DND-41 (cell line): ENCODE data around the gene HEATR3.
A peak's percentile ranks its signal among the peaks of the same experiment; 100 is the strongest.

Experiments
- ATAC-seq: fragments of 200-7000 bp; cut with Tn5 transposase; 3 replicates; pipeline ENCODE4 v1.9.1; 2021; ENCODE audit warnings: low read depth; ENCODE audit not compliant: insufficient read depth
- DNase-seq: peaks from one replicate; pipeline ENCODE4 v3.0.0-alpha.2; 2020
- H2AFZ ChIP-seq: 2 replicates; pipeline ENCODE4 v1.6.0; 2012; ENCODE audit warnings: low read depth, low read length
- H3K27ac ChIP-seq: 2 replicates; pipeline ENCODE4 v1.5.1; 2012; ENCODE audit warnings: low read length, inconsistent platforms
- H3K27me3 ChIP-seq: fragments of 200-600 bp; sonication (generic); 2 replicates; pipeline ENCODE4 v1.6.0; 2012; ENCODE audit warnings: low read length, mild to moderate bottlenecking, inconsistent platforms; ENCODE audit not compliant: insufficient read depth, poor library complexity
- H3K36me3 ChIP-seq: 2 replicates; pipeline ENCODE4 v1.5.1; 2012; ENCODE audit warnings: low read length, inconsistent platforms; ENCODE audit not compliant: insufficient read depth
- H3K4me1 ChIP-seq: 2 replicates; pipeline ENCODE4 v1.5.1; 2012; ENCODE audit warnings: mild to moderate bottlenecking, low read length; ENCODE audit not compliant: insufficient read depth
- H3K4me2 ChIP-seq: 2 replicates; pipeline ENCODE4 v1.6.0; 2012; ENCODE audit warnings: mild to moderate bottlenecking, moderate library complexity, low read length, inconsistent platforms; ENCODE audit not compliant: insufficient read depth
- H3K4me3 ChIP-seq, 2 experiments: fragments of 200-600 bp in 1 of 2; shearing (Covaris generic) in 1 of 2; 2 replicates each; pipeline ENCODE4 v1.5.1; 2012 to 2016; ENCODE audit warnings: inconsistent platforms in 2 of 2, low read length in 2 of 2, mild to moderate bottlenecking in 2 of 2, low read depth in 1 of 2, moderate library complexity in 1 of 2
- H3K79me2 ChIP-seq: 2 replicates; pipeline ENCODE4 v1.6.0; 2012; ENCODE audit warnings: low read length, inconsistent platforms; ENCODE audit not compliant: insufficient read depth
- H3K9ac ChIP-seq: 2 replicates; pipeline ENCODE4 v1.6.0; 2012; ENCODE audit warnings: low read depth, mild to moderate bottlenecking, inconsistent platforms, low read length, moderate library complexity
- H3K9me3 ChIP-seq: 2 replicates; pipeline ENCODE4 v1.5.1; 2012; ENCODE audit warnings: low read length, moderate library complexity, mild to moderate bottlenecking, inconsistent platforms; ENCODE audit not compliant: insufficient read depth, severe bottlenecking
- H4K20me1 ChIP-seq: 2 replicates; pipeline ENCODE4 v1.6.0; 2012; ENCODE audit warnings: low read length; ENCODE audit not compliant: insufficient read depth
- CTCF ChIP-seq: IDR thresholded peaks from 2 replicates; pipeline ENCODE4 v1.5.1; 2012; ENCODE audit warnings: borderline replicate concordance, low read length, moderate library complexity, mild to moderate bottlenecking; ENCODE audit not compliant: poor library complexity, severe bottlenecking; ENCODE audit errors: extremely low read depth
- EZH2 ChIP-seq: IDR thresholded peaks from 3 replicates; pipeline ENCODE4 v1.6.1; 2012; ENCODE audit warnings: borderline replicate concordance, low read depth, mild to moderate bottlenecking, moderate library complexity, low read length, inconsistent platforms; ENCODE audit not compliant: severe bottlenecking

Gene HEATR3, protein sequence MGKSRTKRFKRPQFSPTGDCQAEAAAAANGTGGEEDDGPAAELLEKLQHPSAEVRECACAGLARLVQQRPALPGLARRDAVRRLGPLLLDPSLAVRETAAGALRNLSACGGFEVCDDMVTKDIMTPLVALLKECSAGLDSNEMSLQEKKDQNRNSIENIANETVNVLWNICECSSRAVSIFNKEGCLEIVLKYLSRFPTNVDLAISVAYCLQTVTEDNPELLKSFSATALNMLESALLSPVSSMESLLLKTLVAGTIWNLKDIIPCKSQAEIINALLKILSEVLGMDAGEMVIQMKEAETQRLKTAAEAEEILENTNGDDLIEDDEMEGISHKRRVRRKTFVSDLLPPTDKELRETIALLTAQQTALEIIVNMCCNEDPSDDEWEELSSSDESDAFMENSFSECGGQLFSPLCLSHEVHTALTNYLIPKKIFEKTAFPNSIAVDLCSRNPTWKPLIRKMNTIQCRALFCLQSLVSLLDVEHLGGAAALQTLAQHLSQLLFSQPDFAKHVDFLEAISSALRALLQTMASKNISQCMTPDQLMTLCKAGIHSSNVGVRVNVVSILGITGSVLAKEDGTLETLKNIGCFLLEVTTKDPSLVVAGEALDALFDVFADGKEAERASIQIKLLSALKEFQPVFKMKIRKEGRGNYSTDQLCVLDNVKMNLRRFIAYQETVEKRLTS

GRCh38 chr16:50065624-50066481, at the start of gene HEATR3:
TSS of gene HEATR3 (plus strand) at chr16:50065970. CDS start at chr16:50066132, 162 bp downstream.
- peak within 1 kb of the TSS; percentile 95 for H3K27ac ChIP-seq
- H3K4me3 ChIP-seq, result peak within 1 kb of the TSS; percentile 62 to 97
- TF ChIP-seq EZH2 (no peak), CTCF (no peak)
- peak; percentile 97 for DNase-seq
- H3K9ac ChIP-seq, result peak within 1 kb of the TSS; percentile 89
- peak within 1 kb of the TSS; percentile 100 for H2AFZ ChIP-seq
- no peaks in the 10 kb centered on the region for H3K9me3 ChIP-seq
- H3K79me2 ChIP-seq, result peaks cover 39% of the 10 kb centered on the region
- no peaks in the 10 kb centered on the region for H3K27me3 ChIP-seq
- H3K4me2 ChIP-seq, result peak within 1 kb of the TSS; percentile 99
- peaks cover 33% of the 10 kb centered on the region for H3K36me3 ChIP-seq
- H3K4me1 ChIP-seq, result peaks cover 38% of the 10 kb centered on the region
- H4K20me1 ChIP-seq, result peaks cover 32% of the 10 kb centered on the region
- ATAC-seq, result peak; percentile 84

DNA sequence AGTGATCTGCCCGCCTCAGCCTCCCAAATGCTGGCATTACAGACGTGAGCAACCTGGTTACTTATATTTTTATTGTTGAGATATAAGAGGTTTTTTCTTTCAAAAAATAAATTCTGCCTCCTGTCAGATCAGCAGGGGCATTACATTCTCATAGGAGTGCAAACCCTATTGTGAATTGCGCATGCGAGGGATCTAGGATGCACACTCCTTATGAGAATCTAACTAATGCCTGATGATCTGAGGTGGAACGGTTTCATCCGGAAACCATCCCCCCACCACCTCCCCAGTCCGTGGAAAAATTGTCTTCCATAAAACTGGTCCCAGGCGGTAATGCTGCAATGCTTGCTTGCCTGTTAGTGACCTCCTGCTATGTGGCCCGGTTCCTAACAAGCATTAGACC, 48.2 kb upstream of the HEATR3 start:
- no peak overlapping the region for H3K9ac ChIP-seq
- ATAC-seq, result no peak
- no peak for DNase-seq
- no peaks in the 10 kb centered on the region for H3K4me1 ChIP-seq
- H3K4me2 ChIP-seq, result no peak overlapping the region
- H3K27ac ChIP-seq, result no peak overlapping the region
- no peak overlapping the region for H3K4me3 ChIP-seq
- no peak overlapping the region for H2AFZ ChIP-seq
- no peaks in the 10 kb centered on the region for H3K79me2 ChIP-seq
- no peaks in the 10 kb centered on the region for H3K9me3 ChIP-seq
- H3K27me3 ChIP-seq, result no peaks in the 10 kb centered on the region
- TF ChIP-seq CTCF, result no peak
- no peak for TF ChIP-seq EZH2
- H4K20me1 ChIP-seq, result no peaks in the 10 kb centered on the region
- H3K36me3 ChIP-seq, result no peaks in the 10 kb centered on the region

DNA sequence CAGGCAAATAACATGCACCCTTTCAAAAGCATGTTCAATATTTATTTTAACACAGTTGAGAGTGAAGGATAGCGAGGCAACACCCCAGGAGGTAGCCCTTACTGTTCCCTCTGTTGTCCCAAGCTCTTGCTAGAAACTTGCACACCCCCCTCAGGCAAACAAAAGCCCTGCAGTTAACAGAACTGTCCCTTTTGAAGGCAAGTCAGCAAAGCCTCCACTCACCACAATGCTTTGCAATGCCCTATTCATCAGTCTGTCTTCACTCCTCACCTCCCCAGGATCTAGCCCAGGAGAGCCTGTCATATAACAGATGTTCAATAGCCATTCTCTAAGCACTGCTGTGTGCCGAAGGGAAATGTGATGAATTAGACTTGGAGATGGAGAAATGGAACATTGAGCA, 44.2 kb upstream of the HEATR3 start:
- no peaks in the 10 kb centered on the region for H3K36me3 ChIP-seq
- peaks cover 9% of the 10 kb centered on the region; the same call in 1 of the 2 replicates for H4K20me1 ChIP-seq
- no peak overlapping the region for H3K4me2 ChIP-seq
- no peak overlapping the region for H2AFZ ChIP-seq
- H3K4me3 ChIP-seq, result no peak overlapping the region
- peaks cover 21% of the 10 kb centered on the region for H3K4me1 ChIP-seq
- H3K79me2 ChIP-seq, result peaks cover 18% of the 10 kb centered on the region
- H3K27ac ChIP-seq, result no peak overlapping the region
- TF ChIP-seq CTCF, result peak; percentile 9
- TF ChIP-seq EZH2, result no peak
- H3K9ac ChIP-seq, result no peak overlapping the region
- no peak for ATAC-seq
- H3K27me3 ChIP-seq, result no peaks in the 10 kb centered on the region
- DNase-seq, result no peak
- no peaks in the 10 kb centered on the region for H3K9me3 ChIP-seq
